Measurements from ENCODE around the gene TMOD2. TPM values are rescaled to one million over a fixed set of nuclear protein-coding genes. Genes with fewer than 3 reads are reported as not detected.

The TMOD2 gene
- total RNA-seq, 4 donors from 2014 or later = 14.6 to 24.9 (median 19.5) TPM

DNA sequence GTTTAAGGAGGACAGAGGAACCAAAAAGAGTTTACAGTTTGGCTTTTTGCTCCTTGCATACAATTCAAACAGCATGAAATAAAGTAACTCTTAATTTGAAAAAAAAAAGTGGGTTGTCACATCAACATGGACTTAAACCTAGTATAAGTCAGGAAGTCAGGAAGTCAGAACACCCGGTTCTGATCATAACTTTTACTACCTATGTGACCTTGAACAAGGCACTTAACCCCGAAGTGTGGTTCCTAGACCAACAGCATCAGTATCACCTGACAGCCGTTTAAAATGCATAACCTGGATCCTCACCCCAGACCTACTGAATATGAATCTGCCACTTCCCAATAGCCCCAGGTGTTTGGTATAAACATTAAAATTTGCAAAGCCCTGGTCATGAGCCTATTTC, 32.7 kb upstream of the TMOD2 start:
- Histone ChIP-seq H3K27me3 (no peaks in the 10 kb centered on the region), H3K4me3 (no peak overlapping the region), H3K36me3 (peaks cover 0 to 18% (median 3%) of the 10 kb centered on the region in 4 donors), H3K9me3 (no peaks in the 10 kb centered on the region), H3K4me1 (peaks cover 0 to 7% (median 0%) of the 10 kb centered on the region in 4 donors), H3K27ac (replicated peaks in 1 of 4) (no peak overlapping the region)
- WGBS = 76% methylated on average over 3 of the region's 3 CpGs
- intact Hi-C loops (cut with DNase I) = no loop called here
- no peak for DNase-seq (ENCODE audit: extremely low spot score)
- TF ChIP-seq EP300 (IDR thresholded peaks at IDR 0.05) = no peak
- TF ChIP-seq, protein P1, sequence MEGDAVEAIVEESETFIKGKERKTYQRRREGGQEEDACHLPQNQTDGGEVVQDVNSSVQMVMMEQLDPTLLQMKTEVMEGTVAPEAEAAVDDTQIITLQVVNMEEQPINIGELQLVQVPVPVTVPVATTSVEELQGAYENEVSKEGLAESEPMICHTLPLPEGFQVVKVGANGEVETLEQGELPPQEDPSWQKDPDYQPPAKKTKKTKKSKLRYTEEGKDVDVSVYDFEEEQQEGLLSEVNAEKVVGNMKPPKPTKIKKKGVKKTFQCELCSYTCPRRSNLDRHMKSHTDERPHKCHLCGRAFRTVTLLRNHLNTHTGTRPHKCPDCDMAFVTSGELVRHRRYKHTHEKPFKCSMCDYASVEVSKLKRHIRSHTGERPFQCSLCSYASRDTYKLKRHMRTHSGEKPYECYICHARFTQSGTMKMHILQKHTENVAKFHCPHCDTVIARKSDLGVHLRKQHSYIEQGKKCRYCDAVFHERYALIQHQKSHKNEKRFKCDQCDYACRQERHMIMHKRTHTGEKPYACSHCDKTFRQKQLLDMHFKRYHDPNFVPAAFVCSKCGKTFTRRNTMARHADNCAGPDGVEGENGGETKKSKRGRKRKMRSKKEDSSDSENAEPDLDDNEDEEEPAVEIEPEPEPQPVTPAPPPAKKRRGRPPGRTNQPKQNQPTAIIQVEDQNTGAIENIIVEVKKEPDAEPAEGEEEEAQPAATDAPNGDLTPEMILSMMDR (IDR thresholded peaks at IDR 0.05) = no peak
- TF ChIP-seq POLR2A (IDR thresholded peaks at IDR 0.05; ENCODE audit: low read depth) = no peak
- no peak for TF ChIP-seq POLR2AphosphoS5 (IDR thresholded peaks at IDR 0.05)

DNA sequence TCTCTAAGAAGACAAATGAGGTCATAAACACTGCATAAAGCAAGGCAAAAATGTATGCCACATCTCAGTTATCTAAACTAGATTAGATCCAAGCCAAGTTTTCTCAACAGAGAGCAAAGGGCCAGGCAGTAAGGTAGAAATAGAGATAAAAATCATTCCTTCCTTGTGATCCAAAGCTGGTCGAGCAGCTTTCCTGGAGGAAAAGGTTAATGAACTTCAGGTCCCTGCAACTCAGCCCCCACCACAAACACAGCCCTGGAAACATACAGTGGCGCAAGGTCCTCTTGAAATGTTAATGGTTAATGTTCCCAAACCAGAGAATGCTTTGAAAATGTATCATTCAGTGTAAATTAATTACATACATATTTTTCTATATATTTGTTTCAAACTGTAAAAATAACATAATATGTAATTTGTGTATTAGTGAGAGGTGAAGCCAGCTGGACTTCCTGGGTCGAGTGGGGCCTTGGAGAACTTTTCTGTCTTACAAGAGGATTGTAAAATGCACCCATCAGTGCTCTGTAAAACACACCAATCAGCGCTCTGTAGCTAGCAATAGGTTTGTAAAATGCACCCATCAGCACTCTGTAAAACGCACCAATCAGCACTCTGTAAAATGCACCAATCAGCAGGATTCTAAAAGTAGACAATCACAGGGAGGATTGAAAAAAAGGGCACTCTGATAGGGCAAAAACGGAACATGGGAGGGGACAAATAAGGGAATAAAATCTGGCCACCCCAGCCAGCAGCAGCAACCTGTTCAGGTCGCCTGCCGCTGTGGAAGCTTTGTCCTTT, 31.0 kb upstream of the TMOD2 start:
- intact Hi-C loops (cut with DNase I) = loop anchor here (10.0 kb wide), 1 partner anchor 54 kb away; no protein-coding TSS in a partner anchor
- WGBS = 90% methylated on average over 8 of the region's 8 CpGs
- peaks cover 0 to 18% (median 3%) of the 10 kb centered on the region in 4 donors for H3K36me3 ChIP-seq
- no peaks in the 10 kb centered on the region for H3K27me3 ChIP-seq
- no peaks in the 10 kb centered on the region for H3K9me3 ChIP-seq
- H3K4me3 ChIP-seq = no peak overlapping the region
- TF ChIP-seq EP300 (IDR thresholded peaks at IDR 0.05) = no peak
- no peak overlapping the region for H3K27ac ChIP-seq (replicated peaks in 1 of 4)
- H3K4me1 ChIP-seq = peaks cover 9 to 18% (median 11%) of the 10 kb centered on the region in 4 donors
- no peak for DNase-seq (ENCODE audit: extremely low spot score)

DNA sequence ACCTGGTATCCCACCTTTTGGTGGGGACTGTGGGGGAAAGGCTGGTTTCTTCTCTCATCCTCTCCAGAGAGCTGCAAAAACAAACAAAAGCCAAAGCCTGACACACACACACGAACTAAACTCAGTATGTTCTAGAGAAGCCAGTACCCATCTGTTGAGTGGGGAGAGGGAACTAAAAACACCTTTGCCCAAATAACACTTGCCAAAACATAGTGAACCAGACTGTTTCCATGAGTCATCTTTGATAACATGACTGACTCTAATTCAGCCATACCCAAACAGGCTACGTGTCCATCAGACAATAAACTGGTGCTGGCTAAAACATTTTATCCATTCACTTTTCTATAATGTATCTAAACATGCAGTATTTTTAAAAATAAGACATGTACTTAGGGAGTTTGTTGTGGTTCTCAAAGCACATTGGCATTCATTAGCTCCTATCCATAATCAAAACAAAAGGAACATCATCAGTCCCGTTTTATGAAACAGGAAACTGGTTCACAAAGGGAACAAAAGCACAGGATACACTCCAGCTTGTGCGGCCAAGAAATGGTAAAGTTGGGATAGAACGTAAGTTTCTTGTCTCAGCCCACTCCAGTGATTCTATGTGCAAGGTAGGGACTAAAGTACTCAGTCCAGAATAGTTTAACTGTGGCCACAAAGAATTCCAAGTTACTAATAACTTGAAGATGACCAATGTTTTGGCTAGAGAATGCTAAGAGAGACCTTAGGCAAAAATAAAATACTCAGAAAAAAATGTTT, 30.0 kb upstream of the TMOD2 start:
- TF ChIP-seq POLR2A (IDR thresholded peaks at IDR 0.05; ENCODE audit: low read depth) (no peak), POLR2AphosphoS5 (IDR thresholded peaks at IDR 0.05) (no peak), EP300 (IDR thresholded peaks at IDR 0.05) (no peak)
- TF ChIP-seq, protein P1 (IDR thresholded peaks at IDR 0.05) = no peak
- no peaks in the 10 kb centered on the region for H3K9me3 ChIP-seq
- H3K36me3 ChIP-seq = peaks cover 0 to 18% (median 3%) of the 10 kb centered on the region in 4 donors
- H3K27ac ChIP-seq (replicated peaks in 1 of 4) = no peak overlapping the region
- no peak for DNase-seq (ENCODE audit: extremely low spot score)
- WGBS = 70% methylated on average over 5 of the region's 5 CpGs
- H3K4me3 ChIP-seq = no peak overlapping the region
- intact Hi-C loops (cut with DNase I) = loop anchor here (10.0 kb wide), 1 partner anchor 53 kb away; no protein-coding TSS in a partner anchor
- no peaks in the 10 kb centered on the region for H3K27me3 ChIP-seq
- H3K4me1 ChIP-seq = peaks cover 18 to 20% (median 19%) of the 10 kb centered on the region in 4 donors

DNA sequence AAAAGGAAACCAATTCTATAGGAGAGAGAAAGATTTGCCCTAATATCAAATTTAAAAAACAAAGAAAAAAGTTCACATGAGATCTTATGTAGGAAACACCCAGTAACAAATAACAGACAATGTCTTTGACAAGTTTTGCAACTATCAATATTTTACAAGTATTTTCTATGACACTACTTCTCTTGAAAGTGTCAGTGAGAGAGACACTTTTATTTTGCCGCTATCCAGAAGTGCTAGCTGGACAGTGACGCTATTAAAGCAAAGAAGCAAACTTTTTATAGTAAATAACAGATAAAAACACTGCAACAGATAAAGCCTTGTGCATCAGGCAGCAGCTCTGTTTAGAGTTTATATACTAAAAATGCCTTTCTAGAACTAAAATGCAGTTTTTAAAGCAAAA, 27.2 kb upstream of the TMOD2 start:
- TF ChIP-seq, protein P1 (IDR thresholded peaks at IDR 0.05) = no peak
- H3K4me1 ChIP-seq = peaks cover 26 to 34% (median 31%) of the 10 kb centered on the region in 4 donors
- no peak overlapping the region for H3K27ac ChIP-seq (replicated peaks in 1 of 4)
- no peaks in the 10 kb centered on the region for H3K9me3 ChIP-seq
- intact Hi-C loops (cut with DNase I) = loop anchor here (10.0 kb wide), 1 partner anchor 51 kb away; no protein-coding TSS in a partner anchor
- 82% methylated on average over 2 of the region's 2 CpGs for WGBS
- no peaks in the 10 kb centered on the region for H3K27me3 ChIP-seq
- H3K4me3 ChIP-seq = no peak overlapping the region
- H3K36me3 ChIP-seq = peaks cover 0 to 18% (median 3%) of the 10 kb centered on the region in 4 donors
- no peak for DNase-seq (ENCODE audit: extremely low spot score)

DNA sequence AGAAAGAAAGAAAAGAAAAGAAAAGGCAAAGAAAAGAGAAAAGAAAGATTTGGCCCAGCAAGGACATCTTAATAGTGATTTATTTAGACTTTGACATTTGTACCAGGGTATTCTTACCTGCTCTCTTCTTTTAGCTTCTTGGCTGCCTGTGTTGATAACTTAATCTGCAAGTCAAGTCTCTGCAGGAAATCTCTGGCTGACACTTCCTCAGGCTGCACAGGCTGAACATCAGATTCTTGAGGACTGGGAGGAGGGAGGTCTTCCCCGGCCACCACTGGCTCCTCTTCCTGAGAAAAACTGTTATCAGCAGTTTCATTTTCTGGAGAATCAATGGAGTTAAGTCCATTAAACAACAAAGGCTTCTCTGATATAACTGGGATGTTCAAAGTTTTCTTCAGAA, 26.7 kb upstream of the TMOD2 start:
- Histone ChIP-seq H3K27me3 (no peaks in the 10 kb centered on the region), H3K4me3 (no peak overlapping the region), H3K9me3 (no peaks in the 10 kb centered on the region), H3K4me1 (peaks cover 26 to 34% (median 31%) of the 10 kb centered on the region in 4 donors), H3K36me3 (peaks cover 0 to 18% (median 3%) of the 10 kb centered on the region in 4 donors), H3K27ac (replicated peaks in 1 of 4) (no peak overlapping the region)
- no peak for DNase-seq (ENCODE audit: extremely low spot score)
- WGBS = 53% methylated on average over 1 of the region's 1 CpG
- TF ChIP-seq POLR2AphosphoS5 (IDR thresholded peaks at IDR 0.05) = no peak
- TF ChIP-seq, protein P1 (IDR thresholded peaks at IDR 0.05) = no peak
- no peak for TF ChIP-seq POLR2A (IDR thresholded peaks at IDR 0.05; ENCODE audit: low read depth)
- no peak for TF ChIP-seq EP300 (IDR thresholded peaks at IDR 0.05)
- intact Hi-C loops (cut with DNase I) = loop anchor here (10.0 kb wide), 1 partner anchor 50 kb away; no protein-coding TSS in a partner anchor

Measured in esophagus muscularis mucosa (tissue), 4 donors.